Gastrocnemius medialis (tissue), 4 donors: ENCODE results near the gene AAK1. TPM values are rescaled to one million over a fixed set of nuclear protein-coding genes. Genes with fewer than 3 reads are reported as not detected.

Experiments used
- ATAC-seq, 2 donors: fragments of 150-250 bp; one replicate each; pipeline ENCODE4 v1.9.1; 2016
- DNase-seq, 2 donors: peaks; one replicate each; pipeline ENCODE4 v3.0.0-alpha.2; 2019
- H3K27ac ChIP-seq, 4 donors: fragments of 200-600 bp; sonication (generic); 1 replicate in 1 of 4; 2 replicates in 3 of 4; pipeline ENCODE4 v1.5.1; 2016 to 2018; ENCODE audit warnings: mild to moderate bottlenecking in 2 of 4, moderate library complexity in 1 of 4
- H3K27me3 ChIP-seq, 3 donors: fragments of 200-600 bp; sonication (generic) in 2 of 3; 1 replicate in 1 of 3; 2 replicates in 2 of 3; pipeline versions ENCODE4 v1.5.1 to v1.6.0; 2016 to 2019; ENCODE audit warnings: mild to moderate bottlenecking in 1 of 3, moderate library complexity in 1 of 3
- H3K36me3 ChIP-seq, 2 donors: fragments of 200-600 bp; sonication (generic) in 1 of 2; one replicate each; pipeline ENCODE4 v1.5.1; 2017 to 2018
- H3K4me1 ChIP-seq, 2 donors: fragments of 200-600 bp; sonication (generic) in 1 of 2; one replicate each; pipeline ENCODE4 v1.5.1; 2016 to 2017; ENCODE audit warnings: mild to moderate bottlenecking in 2 of 2
- H3K4me3 ChIP-seq, 4 donors: fragments of 200-600 bp; sonication (generic) in 3 of 4; 1 replicate in 1 of 4; 2 replicates in 3 of 4; pipeline ENCODE4 v1.5.1; 2016 to 2019; ENCODE audit warnings: mild to moderate bottlenecking in 2 of 4
- H3K9me3 ChIP-seq, 3 donors: fragments of 200-600 bp; sonication (generic) in 2 of 3; 1 replicate in 1 of 3; 2 replicates in 2 of 3; pipeline ENCODE4 v1.5.1; 2016 to 2019
- POLR2A ChIP-seq, 2 donors: fragments of 450-650 bp; IDR thresholded peaks; one replicate each; pipeline ENCODE4 v1.6.1; 2017; ENCODE audit warnings: antibody characterized with exemption in 2 of 2, mild to moderate bottlenecking in 2 of 2, moderate library complexity in 2 of 2
- in situ Hi-C, 4 donors: fragments of 200-750 bp; cut with MboI; loops; one replicate each; pipeline versions ENCODE4 v1.15.0 to v1.8.0; 2017; ENCODE audit warnings: low sequenced_read_pairs in 4 of 4
- intact Hi-C: fragments of 100-400 bp; cut with DNase I; formaldehyde crosslinking; loops from one replicate; pipeline ENCODE4 v1.15.1; 2023; ENCODE audit warnings: low total_unique reads
- total RNA-seq, 4 donors: library from RNA; depleted of rRNA; stranded (reverse); fragments of >200 nt; gene quantifications; one replicate each; pipeline versions ENCODE4 v1.1.0 to v1.2.3, GENCODE V29; 2016
- TF ChIP-seq, protein P1 (sequence below), 5 experiments: fragments of 450-650 bp in 3 of 5; fragments of 200-600 bp in 2 of 5; sonication (generic) in 2 of 5; IDR thresholded peaks in 4 of 5; conservative IDR thresholded peaks in 1 of 5; 1 replicate in 4 of 5; 2 replicates in 1 of 5; pipeline ENCODE4 v1.5.1; 2016 to 2019; ENCODE audit warnings: antibody characterized with exemption in 5 of 5, mild to moderate bottlenecking in 3 of 5, moderate library complexity in 3 of 5

The AAK1 gene
- total RNA-seq, 4 donors from 2014 or later = 30.0 to 47.3 (median 39.1) TPM

DNA sequence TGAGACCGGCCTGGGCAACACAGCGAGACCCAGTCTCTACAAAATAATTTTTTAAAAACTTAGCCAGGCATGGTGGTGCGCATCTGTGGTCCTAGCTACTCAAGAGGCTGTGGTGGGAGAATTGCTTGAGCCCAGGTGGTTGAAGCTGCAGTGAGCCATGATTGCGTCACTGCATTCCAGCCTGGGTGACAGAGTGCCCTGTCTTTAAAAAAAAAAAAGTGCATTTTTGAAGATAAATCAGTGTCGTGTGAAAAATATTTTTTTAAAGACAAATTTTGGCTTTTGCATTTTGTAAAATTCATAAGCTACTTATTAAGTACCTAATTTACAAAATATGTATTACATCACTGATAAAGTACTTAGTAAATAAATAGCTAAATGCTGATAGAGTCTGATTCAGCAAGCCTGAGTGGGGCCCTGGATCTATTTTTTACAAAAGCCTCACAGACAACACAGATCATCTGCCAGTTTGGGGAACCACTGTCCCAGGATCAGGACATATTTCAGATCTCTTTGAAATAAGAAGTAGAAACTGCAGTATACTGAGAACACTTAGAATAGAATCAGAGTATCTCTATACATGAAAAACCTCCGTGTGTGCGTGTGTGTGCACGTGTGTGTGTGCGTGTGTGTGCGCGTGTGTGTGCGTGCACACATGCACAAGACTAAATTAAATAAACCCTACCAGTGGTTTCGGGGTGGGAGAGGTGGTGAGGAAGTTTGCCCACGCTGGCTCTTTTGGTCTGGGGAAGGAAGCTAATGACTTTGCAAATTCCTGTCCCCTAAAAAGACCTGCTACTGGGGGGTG, 61.6 kb downstream of the AAK1 start:
- H3K4me1 ChIP-seq = peaks cover 69 to 78% of the 10 kb centered on the region in 2 donors
- no peak for TF ChIP-seq POLR2A (IDR thresholded peaks at IDR 0.05)
- TF ChIP-seq, protein P1, sequence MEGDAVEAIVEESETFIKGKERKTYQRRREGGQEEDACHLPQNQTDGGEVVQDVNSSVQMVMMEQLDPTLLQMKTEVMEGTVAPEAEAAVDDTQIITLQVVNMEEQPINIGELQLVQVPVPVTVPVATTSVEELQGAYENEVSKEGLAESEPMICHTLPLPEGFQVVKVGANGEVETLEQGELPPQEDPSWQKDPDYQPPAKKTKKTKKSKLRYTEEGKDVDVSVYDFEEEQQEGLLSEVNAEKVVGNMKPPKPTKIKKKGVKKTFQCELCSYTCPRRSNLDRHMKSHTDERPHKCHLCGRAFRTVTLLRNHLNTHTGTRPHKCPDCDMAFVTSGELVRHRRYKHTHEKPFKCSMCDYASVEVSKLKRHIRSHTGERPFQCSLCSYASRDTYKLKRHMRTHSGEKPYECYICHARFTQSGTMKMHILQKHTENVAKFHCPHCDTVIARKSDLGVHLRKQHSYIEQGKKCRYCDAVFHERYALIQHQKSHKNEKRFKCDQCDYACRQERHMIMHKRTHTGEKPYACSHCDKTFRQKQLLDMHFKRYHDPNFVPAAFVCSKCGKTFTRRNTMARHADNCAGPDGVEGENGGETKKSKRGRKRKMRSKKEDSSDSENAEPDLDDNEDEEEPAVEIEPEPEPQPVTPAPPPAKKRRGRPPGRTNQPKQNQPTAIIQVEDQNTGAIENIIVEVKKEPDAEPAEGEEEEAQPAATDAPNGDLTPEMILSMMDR (IDR thresholded peaks at IDR 0.05 in 4 of 5, conservative IDR thresholded peaks at IDR 0.05 in 1 of 5) = no peak
- peak overlapping the region; percentile 56 to 72 (median 59) for H3K27ac ChIP-seq
- intact Hi-C loops (loop anchor here (10.0 kb wide), 1 partner anchor 543 kb away; no protein-coding TSS in a partner anchor), in situ Hi-C loops (no loop called here)
- ATAC-seq (no peak), DNase-seq (no peak)
- no peaks in the 10 kb centered on the region for H3K9me3 ChIP-seq
- H3K27me3 ChIP-seq = no peaks in the 10 kb centered on the region
- no peaks in the 10 kb centered on the region for H3K36me3 ChIP-seq
- H3K4me3 ChIP-seq = no peak overlapping the region

DNA sequence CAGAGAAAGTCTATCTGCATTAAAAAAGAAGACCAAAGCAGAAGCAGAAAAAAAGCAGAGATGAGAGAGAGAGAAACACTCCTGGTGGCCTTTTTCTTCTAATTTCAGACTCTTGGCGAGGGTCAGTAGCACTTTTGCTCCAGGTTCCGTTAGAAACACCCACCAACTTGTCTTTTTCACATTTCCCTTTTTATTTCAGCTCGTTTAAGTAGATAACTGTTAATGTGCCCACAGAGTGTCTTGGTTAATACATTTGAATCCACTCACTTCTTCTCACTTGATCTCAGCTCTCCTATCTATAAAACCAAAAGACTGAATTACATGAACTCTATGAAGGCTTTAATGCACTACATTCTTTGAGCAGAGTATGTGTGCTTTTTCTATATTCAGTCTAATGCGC, 63.1 kb downstream of the AAK1 start:
- H3K27me3 ChIP-seq = no peaks in the 10 kb centered on the region
- intact Hi-C loops = loop anchor here (10.0 kb wide), 1 partner anchor 544 kb away; no protein-coding TSS in a partner anchor
- no peak for ATAC-seq
- H3K27ac ChIP-seq = peak overlapping the region in 1 of 4 donors; percentile 95
- H3K4me3 ChIP-seq = no peak overlapping the region
- TF ChIP-seq, protein P1 (IDR thresholded peaks at IDR 0.05 in 4 of 5, conservative IDR thresholded peaks at IDR 0.05 in 1 of 5) = no peak
- no peak for TF ChIP-seq POLR2A (IDR thresholded peaks at IDR 0.05)
- DNase-seq = no peak
- H3K4me1 ChIP-seq = peaks cover 82 to 85% of the 10 kb centered on the region in 2 donors
- H3K9me3 ChIP-seq = no peaks in the 10 kb centered on the region
- no peaks in the 10 kb centered on the region for H3K36me3 ChIP-seq
- in situ Hi-C loops = no loop called here

DNA sequence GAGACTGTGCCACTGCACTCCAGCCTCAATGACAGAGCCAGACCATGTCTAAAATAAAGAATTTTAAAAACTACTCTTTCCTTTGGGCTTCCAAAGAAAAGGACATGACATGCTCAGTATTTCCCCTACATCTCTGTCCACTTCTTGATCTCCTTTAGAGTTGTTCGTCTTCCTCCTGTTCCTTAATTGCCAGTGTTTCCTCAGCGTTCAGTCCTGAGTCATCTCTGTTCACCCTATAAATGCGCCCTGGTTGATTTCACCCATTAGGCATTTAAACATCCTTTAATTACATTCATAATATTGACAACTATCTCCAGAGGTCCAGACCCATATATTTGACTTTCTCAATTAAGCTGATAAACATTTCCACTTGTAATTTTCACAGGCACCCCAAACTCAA, 64.0 kb downstream of the AAK1 start:
- peaks cover 76 to 83% of the 10 kb centered on the region in 2 donors for H3K4me1 ChIP-seq
- intact Hi-C loops (loop anchor here (5.0 kb wide), 2 partner anchors 63 to 193 kb away; partner anchors contain the start of gene AAK1), in situ Hi-C loops (no loop called here)
- no peaks in the 10 kb centered on the region for H3K9me3 ChIP-seq
- no peak overlapping the region for H3K4me3 ChIP-seq
- H3K27me3 ChIP-seq = no peaks in the 10 kb centered on the region
- H3K27ac ChIP-seq = peak overlapping the region in 3 of 4 donors; percentile 82 to 95 (median 84)
- no peak for TF ChIP-seq POLR2A (IDR thresholded peaks at IDR 0.05)
- TF ChIP-seq, protein P1 (IDR thresholded peaks at IDR 0.05 in 4 of 5, conservative IDR thresholded peaks at IDR 0.05 in 1 of 5) = no peak
- ATAC-seq (no peak), DNase-seq (no peak)
- H3K36me3 ChIP-seq = no peaks in the 10 kb centered on the region

DNA sequence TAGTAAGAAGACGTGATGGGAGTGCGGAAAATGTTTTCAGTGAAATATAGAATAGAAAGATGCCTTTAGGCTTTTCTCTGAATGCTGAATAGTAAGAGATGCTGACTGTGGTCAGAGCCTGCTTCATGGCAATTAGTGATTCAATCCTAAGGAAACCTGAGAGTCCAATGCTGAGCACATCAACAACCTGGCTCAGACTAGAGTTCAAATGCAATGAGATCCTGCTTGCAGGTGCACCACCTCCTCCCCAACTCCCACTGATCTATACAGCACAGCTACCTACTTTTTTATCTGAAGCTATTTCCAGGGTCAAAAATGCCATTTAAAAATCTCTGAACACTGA, 65.4 kb downstream of the AAK1 start:
- Histone ChIP-seq H3K36me3 (no peaks in the 10 kb centered on the region), H3K9me3 (no peaks in the 10 kb centered on the region), H3K4me1 (peaks cover 68 to 71% of the 10 kb centered on the region in 2 donors), H3K4me3 (peak overlapping the region in 1 of 4 donors; percentile 7), H3K27me3 (no peaks in the 10 kb centered on the region), H3K27ac (peak overlapping the region; percentile 82 to 95 (median 84))
- peak; percentile 71 to 82 for ATAC-seq
- intact Hi-C loops = loop anchor here (5.0 kb wide), 2 partner anchors 64 to 194 kb away; partner anchors contain the start of gene AAK1
- peak; percentile 40 to 59 for DNase-seq
- in situ Hi-C loops = no loop called here
- TF ChIP-seq POLR2A (IDR thresholded peaks at IDR 0.05) = no peak
- TF ChIP-seq, protein P1 (IDR thresholded peaks at IDR 0.05 in 4 of 5, conservative IDR thresholded peaks at IDR 0.05 in 1 of 5) = no peak
